Breast epithelium (tissue), 4 donors: ENCODE measurements around the gene DGCR8. TPM values are rescaled to one million over a fixed set of nuclear protein-coding genes. Genes with fewer than 3 reads are reported as not detected.

Experiments
- DNase-seq, 2 donors: peaks; one replicate each; pipeline ENCODE4 v3.0.0-alpha.2; 2019; ENCODE audit warnings: low spot score in 2 of 2
- H3K27ac ChIP-seq, 2 donors: fragments of 200-600 bp; sonication (generic) in 1 of 2; one replicate each; pipeline ENCODE4 v1.5.1; 2016 to 2019; ENCODE audit warnings: mild to moderate bottlenecking in 1 of 2
- H3K27me3 ChIP-seq, 2 donors: fragments of 200-600 bp; sonication (generic) in 1 of 2; one replicate each; pipeline versions ENCODE4 v1.5.1 to v1.6.0; 2017 to 2019; ENCODE audit warnings: control low read depth in 1 of 2, mild to moderate bottlenecking in 1 of 2
- H3K36me3 ChIP-seq: fragments of 200-600 bp; one replicate; pipeline ENCODE4 v1.5.1; 2019
- H3K4me1 ChIP-seq, 2 donors: fragments of 200-600 bp; sonication (generic); one replicate each; pipeline ENCODE4 v1.5.1; 2016 to 2019; ENCODE audit warnings: control low read depth in 1 of 2
- H3K4me3 ChIP-seq, 3 donors: fragments of 200-600 bp; sonication (generic); 1 replicate in 2 of 3; 2 replicates in 1 of 3; pipeline ENCODE4 v1.5.1; 2016 to 2019; ENCODE audit warnings: mild to moderate bottlenecking in 3 of 3, moderate library complexity in 2 of 3
- H3K9me3 ChIP-seq, 2 donors: fragments of 200-600 bp; sonication (generic) in 1 of 2; one replicate each; pipeline ENCODE4 v1.5.1; 2016 to 2019; ENCODE audit warnings: control low read depth in 1 of 2
- POLR2A ChIP-seq: fragments of 450-650 bp; IDR thresholded peaks from one replicate; pipeline ENCODE4 v1.6.1; 2016; ENCODE audit warnings: antibody characterized with exemption, mild to moderate bottlenecking, moderate library complexity
- POLR2AphosphoS5 ChIP-seq, 3 donors: sonication (generic); formaldehyde crosslinking; IDR thresholded peaks; one replicate each; pipeline ENCODE4 v1.6.1; 2017; ENCODE audit warnings: antibody characterized with exemption in 3 of 3
- intact Hi-C: fragments of 100-400 bp; cut with DNase I; formaldehyde crosslinking; loops from one replicate; pipeline ENCODE4 v1.15.1; 2023; ENCODE audit warnings: low total_unique reads
- total RNA-seq, 3 donors: library from RNA; depleted of rRNA; stranded (reverse); fragments of >200 nt; gene quantifications; one replicate each; pipeline ENCODE4 v1.1.0, GENCODE V29; 2016
- TF ChIP-seq, protein P1 (sequence below), 3 donors: fragments of 450-650 bp; IDR thresholded peaks; one replicate each; pipeline ENCODE4 v1.5.1; 2016 to 2017; ENCODE audit warnings: antibody characterized with exemption in 3 of 3, mild to moderate bottlenecking in 3 of 3, moderate library complexity in 3 of 3

DGCR8 gene
- total RNA-seq, 3 donors from 2014 or later: 18.4 to 34.7 (median 29.0) TPM

DNA sequence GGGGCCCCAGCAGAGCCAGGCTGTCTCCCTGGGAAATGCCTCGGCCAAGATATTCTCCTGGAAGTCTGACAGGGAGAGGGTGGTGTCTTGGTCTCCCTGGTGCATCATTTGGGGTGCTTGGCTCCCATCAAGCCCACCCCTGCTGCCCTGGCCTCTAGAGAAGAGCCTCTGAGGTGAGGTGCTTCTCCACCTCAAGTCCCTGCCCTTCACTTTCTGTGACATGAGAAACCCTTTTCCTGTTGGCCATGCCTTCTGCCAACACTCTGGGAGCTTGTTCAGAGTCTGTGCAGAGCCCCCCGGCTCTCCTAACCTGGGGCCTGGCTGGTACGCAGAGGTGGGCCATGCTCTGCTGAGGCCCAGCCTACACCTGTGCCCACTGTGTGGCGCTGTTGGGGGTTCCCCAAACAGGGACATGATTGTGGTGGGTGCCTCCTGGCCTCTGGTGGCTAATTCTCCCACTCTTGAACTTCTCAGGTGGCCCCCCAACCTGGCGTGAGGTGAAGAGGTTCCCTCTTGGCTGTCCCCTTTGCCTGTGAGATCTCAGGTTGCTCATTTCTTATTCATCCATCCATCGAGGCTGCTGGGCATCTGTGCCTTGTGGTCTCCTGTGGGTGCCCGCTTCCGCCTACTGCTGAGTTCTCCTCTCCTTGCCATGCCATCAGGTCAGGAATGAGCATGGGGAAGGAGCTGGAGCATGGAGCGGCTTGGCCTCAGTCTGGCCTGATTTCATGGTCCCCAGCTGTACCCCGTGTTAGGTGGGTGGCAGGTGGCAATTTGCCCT, 19.2 kb upstream of the DGCR8 start:
- intact Hi-C loops: loop anchor here (5.0 kb wide), 1 partner anchor 906 kb away; the partner anchor contains the start of gene AIFM3
- DNase-seq: no peak
- TF ChIP-seq POLR2AphosphoS5 (IDR thresholded peaks at IDR 0.05): no peak
- no peak for TF ChIP-seq POLR2A
- TF ChIP-seq, protein P1, sequence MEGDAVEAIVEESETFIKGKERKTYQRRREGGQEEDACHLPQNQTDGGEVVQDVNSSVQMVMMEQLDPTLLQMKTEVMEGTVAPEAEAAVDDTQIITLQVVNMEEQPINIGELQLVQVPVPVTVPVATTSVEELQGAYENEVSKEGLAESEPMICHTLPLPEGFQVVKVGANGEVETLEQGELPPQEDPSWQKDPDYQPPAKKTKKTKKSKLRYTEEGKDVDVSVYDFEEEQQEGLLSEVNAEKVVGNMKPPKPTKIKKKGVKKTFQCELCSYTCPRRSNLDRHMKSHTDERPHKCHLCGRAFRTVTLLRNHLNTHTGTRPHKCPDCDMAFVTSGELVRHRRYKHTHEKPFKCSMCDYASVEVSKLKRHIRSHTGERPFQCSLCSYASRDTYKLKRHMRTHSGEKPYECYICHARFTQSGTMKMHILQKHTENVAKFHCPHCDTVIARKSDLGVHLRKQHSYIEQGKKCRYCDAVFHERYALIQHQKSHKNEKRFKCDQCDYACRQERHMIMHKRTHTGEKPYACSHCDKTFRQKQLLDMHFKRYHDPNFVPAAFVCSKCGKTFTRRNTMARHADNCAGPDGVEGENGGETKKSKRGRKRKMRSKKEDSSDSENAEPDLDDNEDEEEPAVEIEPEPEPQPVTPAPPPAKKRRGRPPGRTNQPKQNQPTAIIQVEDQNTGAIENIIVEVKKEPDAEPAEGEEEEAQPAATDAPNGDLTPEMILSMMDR (IDR thresholded peaks at IDR 0.05): no peak
- no peak overlapping the region for H3K4me3 ChIP-seq
- no peaks in the 10 kb centered on the region for H3K9me3 ChIP-seq
- H3K36me3 ChIP-seq: no peaks in the 10 kb centered on the region
- no peaks in the 10 kb centered on the region for H3K4me1 ChIP-seq
- no peak overlapping the region for H3K27ac ChIP-seq
- no peaks in the 10 kb centered on the region for H3K27me3 ChIP-seq

DNA sequence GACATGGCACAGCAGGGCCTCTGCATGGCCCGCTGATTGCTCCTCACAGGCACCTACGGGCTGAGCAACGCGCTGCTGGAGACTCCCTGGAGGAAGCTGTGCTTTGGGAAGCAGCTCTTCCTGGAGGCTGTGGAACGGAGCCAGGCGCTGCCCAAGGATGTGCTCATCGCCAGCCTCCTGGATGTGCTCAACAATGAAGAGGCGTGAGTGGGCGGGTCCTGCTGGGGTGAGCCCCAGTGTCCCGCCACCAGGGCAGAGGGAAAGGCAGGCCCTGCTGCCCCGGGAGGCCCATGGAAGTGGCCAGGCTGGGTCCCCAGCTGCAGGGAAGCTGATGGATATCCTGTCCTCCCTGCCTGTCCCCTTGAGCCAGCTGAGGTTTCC, 18.6 kb upstream of the DGCR8 start:
- intact Hi-C loops: loop anchor here (5.0 kb wide), 1 partner anchor 906 kb away; the partner anchor contains the start of gene AIFM3
- DNase-seq: no peak
- TF ChIP-seq POLR2A (no peak), POLR2AphosphoS5 (IDR thresholded peaks at IDR 0.05) (no peak)
- TF ChIP-seq, protein P1 (IDR thresholded peaks at IDR 0.05): no peak
- Histone ChIP-seq H3K4me1 (no peaks in the 10 kb centered on the region), H3K4me3 (no peak overlapping the region), H3K27ac (no peak overlapping the region), H3K36me3 (no peaks in the 10 kb centered on the region), H3K9me3 (no peaks in the 10 kb centered on the region), H3K27me3 (no peaks in the 10 kb centered on the region)

DNA sequence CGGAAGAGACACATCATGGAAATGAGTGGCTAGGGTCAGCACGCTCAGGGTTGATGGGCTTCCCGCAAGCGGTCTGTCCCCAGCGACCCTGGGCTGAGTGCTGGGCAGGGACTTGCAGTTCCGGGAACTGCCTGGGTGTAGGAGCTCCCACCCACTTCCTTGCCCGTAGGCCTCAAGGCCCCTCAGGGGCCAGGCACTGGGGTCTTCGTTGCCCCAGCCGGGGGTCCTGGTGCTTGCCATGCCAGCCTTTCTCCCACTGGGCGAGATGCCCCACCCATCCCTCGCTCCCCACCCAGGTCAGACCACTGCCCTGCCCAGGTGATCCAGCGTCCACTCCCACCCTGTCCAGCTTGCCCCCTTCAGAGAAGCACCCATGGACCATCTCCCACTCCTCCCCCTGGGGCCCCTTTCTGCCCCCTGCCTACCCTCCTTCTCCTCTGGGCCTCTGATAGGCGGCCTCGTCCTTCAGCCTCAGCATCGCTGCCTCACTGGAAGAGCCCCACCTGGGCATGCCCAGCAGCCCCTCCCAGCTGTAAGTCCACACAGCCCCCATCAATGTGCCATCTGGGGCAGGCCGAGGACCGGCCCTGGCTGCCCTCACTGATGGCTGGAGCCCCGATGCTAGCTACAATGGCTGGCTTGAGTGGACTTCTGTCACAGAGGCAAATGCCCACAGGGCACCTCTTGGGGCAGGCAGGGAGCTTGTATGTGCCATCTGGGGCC, 17.8 kb upstream of the DGCR8 start:
- TF ChIP-seq, protein P1 (IDR thresholded peaks at IDR 0.05): no peak
- TF ChIP-seq POLR2AphosphoS5 (IDR thresholded peaks at IDR 0.05): no peak
- no peak for TF ChIP-seq POLR2A

DNA sequence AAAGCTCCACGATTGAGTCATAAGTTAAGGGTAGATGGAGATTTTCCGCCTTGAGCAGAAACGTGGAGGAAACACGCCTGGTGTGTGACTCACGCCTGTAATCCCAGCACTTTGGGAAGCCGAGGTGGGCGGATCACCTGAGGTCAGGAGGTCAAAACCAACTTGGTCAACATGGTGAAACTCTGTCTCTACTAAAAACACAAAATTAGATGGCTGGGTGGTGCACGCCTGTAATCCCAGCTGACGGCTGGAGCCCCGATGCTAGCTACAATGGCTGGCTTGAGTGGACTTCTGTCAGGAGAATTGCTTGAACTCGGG, 17.3 kb upstream of the DGCR8 start:
- Histone ChIP-seq H3K4me3 (no peak overlapping the region), H3K36me3 (no peaks in the 10 kb centered on the region)
- intact Hi-C loops: loop anchor here (5.0 kb wide), 1 partner anchor 905 kb away; the partner anchor contains the start of gene AIFM3

More for the DNA sequence above, 17.8 kb upstream of the DGCR8 start:
- Histone ChIP-seq H3K4me3 (no peak overlapping the region), H3K27me3 (no peaks in the 10 kb centered on the region), H3K27ac (no peak overlapping the region), H3K9me3 (no peaks in the 10 kb centered on the region), H3K4me1 (no peaks in the 10 kb centered on the region), H3K36me3 (no peaks in the 10 kb centered on the region)
- no peak for DNase-seq
- intact Hi-C loops: loop anchor here (5.0 kb wide), 1 partner anchor 905 kb away; the partner anchor contains the start of gene AIFM3

More for the DNA sequence above, 17.3 kb upstream of the DGCR8 start:
- Histone ChIP-seq H3K4me1 (no peaks in the 10 kb centered on the region), H3K27ac (no peak overlapping the region), H3K9me3 (no peaks in the 10 kb centered on the region), H3K27me3 (no peaks in the 10 kb centered on the region)
- DNase-seq: no peak
- TF ChIP-seq, protein P1 (IDR thresholded peaks at IDR 0.05): no peak
- no peak for TF ChIP-seq POLR2A
